ENCODE data around the gene ABI3BP. TPM values are rescaled to one million over a fixed set of nuclear protein-coding genes. Genes with fewer than 3 reads are reported as not detected.
A peak's percentile ranks its signal among the peaks of the same experiment; 100 is the strongest.

Gene ABI3BP
- total RNA-seq, 1 experiment from 2014 or later, result 0.15 TPM

GRCh38 chr3:100776746-100777145 lies 216.5 kb downstream of the ABI3BP start:
- BruUV-seq (replicated peaks), result no TSS peak
- Histone ChIP-seq H3K9me2 (ENCODE audit: insufficient read depth) (no peaks in the 10 kb centered on the region), H3K36me3 (ENCODE audit: control insufficient read depth in 1 of 2, insufficient read depth in 2 of 2, low read length in 2 of 2) (no peaks in the 10 kb centered on the region), H3K27ac (ENCODE audit: low read depth, low read length) (no peak overlapping the region), H4K20me1 (ENCODE audit: insufficient read depth) (no peaks in the 10 kb centered on the region), H3K4me3 (replicated peaks in 1 of 2; ENCODE audit: low read depth in 1 of 2, low read length in 2 of 2) (no peak overlapping the region), H3K4me2 (ENCODE audit: low read length) (no peak overlapping the region), H3K9ac (ENCODE audit: low read length) (no peak overlapping the region), H3K79me2 (ENCODE audit: insufficient read depth, low read length) (no peaks in the 10 kb centered on the region), H3K4me1 (ENCODE audit: control insufficient read depth in 1 of 2, insufficient read depth in 2 of 2, low read length in 2 of 2) (no peaks in the 10 kb centered on the region), H3K9me3 (ENCODE audit: control insufficient read depth in 1 of 2, insufficient read depth in 1 of 2, low read depth in 1 of 2, low read length in 2 of 2) (no peaks in the 10 kb centered on the region), H2AFZ (ENCODE audit: low read depth, low read length, poor library complexity, severe bottlenecking) (no peak overlapping the region), H3K27me3 (ENCODE audit: insufficient read depth, low read length) (no peaks in the 10 kb centered on the region)
- ChIA-PET RAD21 (ENCODE audit: low non-redundant PET in 1 of 2, low total read pairs in 2 of 2, uncharacterized antibody in 2 of 2, unreplicated experiment in 2 of 2) (interaction anchor here (0.9 to 1.6 kb wide), 2 partner anchors 142 to 314 kb away, joined by 3 read pairs; no protein-coding TSS in a partner anchor), POLR2A (no interaction called here), CTCF (interaction anchor here (1.1 kb wide), 1 partner anchor 314 kb away, joined by 6 read pairs; no protein-coding TSS in a partner anchor)
- peak; percentile 6 to 33 (median 12); a peak in 2 of 6 replicates for TF ChIP-seq CTCF (IDR thresholded peaks at IDR 0.05 in 2 of 3, conservative IDR thresholded peaks at IDR 0.05 in 1 of 3; ENCODE audit: borderline replicate concordance in 1 of 3, insufficient read depth in 1 of 3, low read depth in 2 of 3, low read length in 2 of 3)
- no peak for TF ChIP-seq EGR1 (IDR thresholded peaks at IDR 0.05; ENCODE audit: low read depth)
- TF ChIP-seq EZH2 (IDR thresholded peaks at IDR 0.05), result no peak
- no peak for TF ChIP-seq SRF (IDR thresholded peaks at IDR 0.05; ENCODE audit: low read depth)
- TF ChIP-seq EZH2phosphoT487 (IDR thresholded peaks at IDR 0.05; ENCODE audit: borderline replicate concordance), result no peak
- intact Hi-C loops (cut with micrococcal nuclease), result no loop called here
- DNase-seq (ENCODE audit: low read depth, low spot score) (no peak), ATAC-seq (no peak)

DNA sequence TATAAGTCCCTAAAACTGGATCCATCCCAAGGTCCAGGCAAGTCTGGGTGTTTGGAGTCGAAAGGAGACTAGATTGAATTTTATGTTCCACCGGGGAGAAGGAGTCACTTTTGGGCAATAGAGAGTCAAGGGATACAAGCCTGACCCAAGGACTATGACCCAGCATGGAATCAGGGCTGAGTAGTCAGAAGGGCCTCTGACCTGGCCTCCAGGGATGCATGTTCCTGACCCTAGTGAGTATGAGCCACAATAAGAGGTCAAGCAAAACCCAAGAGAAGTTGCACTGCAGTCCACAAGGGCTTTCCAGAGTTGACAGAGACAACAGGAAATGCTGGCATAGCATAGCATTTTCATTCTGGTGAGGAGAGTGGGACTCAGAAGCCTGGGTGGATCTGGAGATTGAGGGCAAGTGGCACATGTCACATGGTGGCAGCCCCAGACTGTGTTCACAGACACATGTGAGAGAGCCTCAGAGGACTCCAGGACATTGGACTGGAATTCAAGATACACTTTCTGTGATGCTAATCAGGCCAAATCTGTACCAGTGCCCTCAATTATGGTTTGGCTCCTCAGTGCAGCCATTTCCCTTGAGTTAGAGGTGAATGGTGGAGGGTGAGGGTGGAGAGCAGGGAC lies 217.0 kb downstream of the ABI3BP start:
- TF ChIP-seq, protein P1, sequence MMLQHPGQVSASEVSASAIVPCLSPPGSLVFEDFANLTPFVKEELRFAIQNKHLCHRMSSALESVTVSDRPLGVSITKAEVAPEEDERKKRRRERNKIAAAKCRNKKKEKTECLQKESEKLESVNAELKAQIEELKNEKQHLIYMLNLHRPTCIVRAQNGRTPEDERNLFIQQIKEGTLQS (IDR thresholded peaks at IDR 0.05), result no peak
- no peak for TF ChIP-seq ELF1 (IDR thresholded peaks at IDR 0.05; ENCODE audit: borderline replicate concordance, low read depth)
- TF ChIP-seq POLR2AphosphoS5 (IDR thresholded peaks at IDR 0.05; ENCODE audit: low read depth, low read length), result no peak
- no peak for TF ChIP-seq REST (IDR thresholded peaks at IDR 0.05; ENCODE audit: low read depth)
- no peak for TF ChIP-seq ZFX (IDR thresholded peaks at IDR 0.05)
- TF ChIP-seq CEBPB (IDR thresholded peaks at IDR 0.05; ENCODE audit: low read depth), result no peak
- no peak for TF ChIP-seq POLR2A (IDR thresholded peaks at IDR 0.05; ENCODE audit: borderline replicate concordance, extremely low read depth, insufficient read depth, insufficient read length)
- TF ChIP-seq TCF7L2 (IDR thresholded peaks at IDR 0.05; ENCODE audit: borderline replicate concordance, extremely low read depth, insufficient read depth, insufficient read length), result no peak
- Histone ChIP-seq H3K79me2 (ENCODE audit: insufficient read depth, low read length) (no peaks in the 10 kb centered on the region), H3K27ac (ENCODE audit: low read depth, low read length) (no peak overlapping the region), H3K27me3 (ENCODE audit: insufficient read depth, low read length) (no peaks in the 10 kb centered on the region), H3K9me2 (ENCODE audit: insufficient read depth) (no peaks in the 10 kb centered on the region), H2AFZ (ENCODE audit: low read depth, low read length, poor library complexity, severe bottlenecking) (no peak overlapping the region), H3K4me1 (ENCODE audit: control insufficient read depth in 1 of 2, insufficient read depth in 2 of 2, low read length in 2 of 2) (no peaks in the 10 kb centered on the region), H3K4me3 (replicated peaks in 1 of 2; ENCODE audit: low read depth in 1 of 2, low read length in 2 of 2) (no peak overlapping the region), H3K9me3 (ENCODE audit: control insufficient read depth in 1 of 2, insufficient read depth in 1 of 2, low read depth in 1 of 2, low read length in 2 of 2) (no peaks in the 10 kb centered on the region), H3K9ac (ENCODE audit: low read length) (no peak overlapping the region), H3K4me2 (ENCODE audit: low read length) (no peak overlapping the region), H3K36me3 (ENCODE audit: control insufficient read depth in 1 of 2, insufficient read depth in 2 of 2, low read length in 2 of 2) (no peaks in the 10 kb centered on the region), H4K20me1 (ENCODE audit: insufficient read depth) (no peaks in the 10 kb centered on the region)
- RAD21 ChIA-PET (ENCODE audit: low non-redundant PET in 1 of 2, low total read pairs in 2 of 2, uncharacterized antibody in 2 of 2, unreplicated experiment in 2 of 2), result interaction anchor here (0.9 to 1.6 kb wide), 2 partner anchors 141 to 314 kb away, joined by 3 read pairs; no protein-coding TSS in a partner anchor
- CTCF ChIA-PET, result interaction anchor here (1.1 kb wide), 1 partner anchor 314 kb away, joined by 6 read pairs; no protein-coding TSS in a partner anchor
- POLR2A ChIA-PET, result no interaction called here
- BruUV-seq (replicated peaks), result no TSS peak
- intact Hi-C loops (cut with micrococcal nuclease), result no loop called here
- DNase-seq (ENCODE audit: low read depth, low spot score) (no peak), ATAC-seq (no peak)
